Vagina (tissue), 2 donors: ENCODE results near the gene BRSK2.

Experiments
- CTCF ChIP-seq, 3 experiments: fragments of 450-650 bp in 2 of 3; fragments of 200-600 bp in 1 of 3; sonication (generic) in 1 of 3; IDR thresholded peaks; one replicate each; pipeline ENCODE4 v1.5.1; 2017 to 2019; ENCODE audit warnings: antibody characterized with exemption in 3 of 3, mild to moderate bottlenecking in 2 of 3, moderate library complexity in 2 of 3
- POLR2A ChIP-seq, 2 donors: fragments of 450-650 bp; IDR thresholded peaks; one replicate each; pipeline ENCODE4 v1.6.1; 2017; ENCODE audit warnings: antibody characterized with exemption in 2 of 2, mild to moderate bottlenecking in 2 of 2, moderate library complexity in 2 of 2
- POLR2AphosphoS5 ChIP-seq, 2 donors: sonication (generic); formaldehyde crosslinking; IDR thresholded peaks; one replicate each; pipeline ENCODE4 v1.9.0; 2017; ENCODE audit warnings: antibody characterized with exemption in 2 of 2, mild to moderate bottlenecking in 2 of 2, low read depth in 1 of 2; ENCODE audit not compliant: insufficient read depth in 1 of 2

- TF ChIP-seq POLR2A (IDR thresholded peaks at IDR 0.05) (no peak), CTCF (IDR thresholded peaks at IDR 0.05) (no peak), POLR2AphosphoS5 (IDR thresholded peaks at IDR 0.05; ENCODE audit: insufficient read depth in 1 of 2, low read depth in 1 of 2) (no peak)
These were observed 31.6 kb downstream of the BRSK2 start for GRCh38 chr11:1421291-1421690.
